Raji (cell line): ENCODE data around the gene HSPA1A.

Experiments
- POLR2A ChIP-seq: IDR thresholded peaks from 2 replicates; pipeline ENCODE4 v1.6.1; 2011; ENCODE audit warnings: low read depth, low read length, control low read depth; ENCODE audit not compliant: insufficient read depth

HSPA1A gene

GRCh38 chr6:31826793-31827285 lies 11.5 kb downstream of the HSPA1A start:
- peak; percentile 46 for TF ChIP-seq POLR2A

GRCh38 chr6:31827286-31828079 lies 12.1 kb downstream of the HSPA1A start, which contains the start of gene HSPA1B:
Gene HSPA1B (plus strand): TSS chr6:31827738. CDS start chr6:31827951, 213 bp downstream.
- TF ChIP-seq POLR2A: peak; percentile 97

GRCh38 chr6:31829633-31830283 lies 14.4 kb downstream of the HSPA1A start:
- no peak for TF ChIP-seq POLR2A

- 0 out of 2 replicates have a peak, but pooled peaks have one; percentile 28 for TF ChIP-seq POLR2A
Observed at GRCh38 chr6:31830886-31831335, 15.6 kb downstream of the HSPA1A start.

- no peak for TF ChIP-seq POLR2A
Observed at GRCh38 chr6:31831350-31832215, 16.2 kb downstream of the HSPA1A start.

- peak; percentile 90 for TF ChIP-seq POLR2A
Observed at GRCh38 chr6:31834367-31835250, 19.3 kb downstream of the HSPA1A start.

GRCh38 chr6:31836047-31836473 lies 20.7 kb downstream of the HSPA1A start:
- peak; percentile 26; the same call in 1 of the 2 replicates for TF ChIP-seq POLR2A

- TF ChIP-seq POLR2A: no peak
Observed at GRCh38 chr6:31836474-31837368, 21.4 kb downstream of the HSPA1A start.

GRCh38 chr6:31837369-31838113 lies 22.2 kb downstream of the HSPA1A start:
- TF ChIP-seq POLR2A: no peak

- TF ChIP-seq POLR2A: no peak
Observed at GRCh38 chr6:31838968-31839367, 23.6 kb downstream of the HSPA1A start.

GRCh38 chr6:31842053-31842452 lies 26.7 kb downstream of the HSPA1A start:
- TF ChIP-seq POLR2A: no peak; the same call in 1 of the 2 replicates

- TF ChIP-seq POLR2A: no peak
Observed at GRCh38 chr6:31844507-31844906, 29.2 kb downstream of the HSPA1A start.
